ENCODE results near the gene STK32B. TPM values are rescaled to one million over a fixed set of nuclear protein-coding genes. Genes with fewer than 3 reads are reported as not detected.

The STK32B gene
- total and polyA plus RNA-seq, 2 donors (not counting 1 experiment from before 2014, with no cell fraction given) = 0.22 to 0.30 TPM

- H3K4me3 ChIP-seq (ENCODE audit: control extremely low read depth in 1 of 5, extremely low read depth in 1 of 5, insufficient read depth in 1 of 5, low read depth in 2 of 5, low read length in 4 of 5) = no peak overlapping the region
- no CpG with 5 or more reads among the region's 1 CpG for WGBS (ENCODE audit: insufficient coverage)
- no peaks in the 10 kb centered on the region for H3K4me1 Mint-ChIP-seq
- ChIA-PET CTCF (no interaction called here), POLR2A (no interaction called here)
- H2AFZ ChIP-seq (ENCODE audit: insufficient read depth, low read depth, low read length, poor library complexity, severe bottlenecking) = no peak overlapping the region
- H3K4me3 Mint-ChIP-seq = no peak overlapping the region
- no peak for TF ChIP-seq CTCF (IDR thresholded peaks at IDR 0.05)
- no peaks in the 10 kb centered on the region for H3K4me1 ChIP-seq (ENCODE audit: control insufficient read depth in 2 of 2, insufficient read depth in 2 of 2, low read length in 2 of 2)
- no peak for ATAC-seq (ENCODE audit: low read depth)
- no peaks in the 10 kb centered on the region for H3K79me2 ChIP-seq (ENCODE audit: control insufficient read depth, insufficient read depth, low read length)
- peaks cover 2% of the 10 kb centered on the region for H3K9me3 Mint-ChIP-seq (ENCODE audit: insufficient read depth)
- no peak overlapping the region for H3K9ac ChIP-seq (ENCODE audit: low read length)
- H3K27ac ChIP-seq (ENCODE audit: low read length in 2 of 2) = no peak overlapping the region
- no peak overlapping the region for H3K4me2 ChIP-seq (replicated peaks; ENCODE audit: low read depth, low read length, poor library complexity, severe bottlenecking)
- no peaks in the 10 kb centered on the region for H3K36me3 ChIP-seq (replicated peaks in 1 of 2; ENCODE audit: control extremely low read depth in 1 of 2, control insufficient read depth in 1 of 2, extremely low read depth in 1 of 2, insufficient read depth in 2 of 2, low read length in 1 of 2)
- no peak for DNase-seq
- H3K27me3 ChIP-seq (replicated peaks in 1 of 4; ENCODE audit: control extremely low read depth in 1 of 4, control insufficient read depth in 3 of 4, insufficient read depth in 4 of 4, low read length in 3 of 4) = no peaks in the 10 kb centered on the region
- H3K27me3 Mint-ChIP-seq = no peaks in the 10 kb centered on the region
- peaks cover 0 to 5% (median 0%) of the 10 kb centered on the region in 3 donors for H3K9me3 ChIP-seq (ENCODE audit: control extremely low read depth in 1 of 3, control insufficient read depth in 2 of 3, insufficient read depth in 1 of 3, low read length in 2 of 3)
- no peaks in the 10 kb centered on the region for H4K20me1 ChIP-seq (ENCODE audit: control insufficient read depth, insufficient read depth, low read length, poor library complexity, severe bottlenecking)
- H3K27ac Mint-ChIP-seq = no peak overlapping the region
- intact Hi-C loops (cut with micrococcal nuclease) = no loop called here
These were observed 46.9 kb downstream of the STK32B start for GRCh38 chr4:5098176-5098575.

- DNase-seq (no peak), ATAC-seq (ENCODE audit: low read depth) (no peak)
- CTCF ChIA-PET = no interaction called here
- Mint-ChIP-seq H3K4me1 (no peaks in the 10 kb centered on the region), H3K9me3 (ENCODE audit: insufficient read depth) (peaks cover 2% of the 10 kb centered on the region), H3K27me3 (no peaks in the 10 kb centered on the region), H3K27ac (no peak overlapping the region), H3K4me3 (no peak overlapping the region)
- Histone ChIP-seq H3K4me1 (ENCODE audit: control insufficient read depth in 2 of 2, insufficient read depth in 2 of 2, low read length in 2 of 2) (no peaks in the 10 kb centered on the region), H2AFZ (ENCODE audit: insufficient read depth, low read depth, low read length, poor library complexity, severe bottlenecking) (no peak overlapping the region), H3K27ac (ENCODE audit: low read length in 2 of 2) (no peak overlapping the region), H3K9ac (ENCODE audit: low read length) (no peak overlapping the region), H3K9me3 (ENCODE audit: control extremely low read depth in 1 of 3, control insufficient read depth in 2 of 3, insufficient read depth in 1 of 3, low read length in 2 of 3) (peaks cover 0 to 5% (median 0%) of the 10 kb centered on the region in 3 donors), H3K36me3 (replicated peaks in 1 of 2; ENCODE audit: control extremely low read depth in 1 of 2, control insufficient read depth in 1 of 2, extremely low read depth in 1 of 2, insufficient read depth in 2 of 2, low read length in 1 of 2) (no peaks in the 10 kb centered on the region), H3K27me3 (replicated peaks in 1 of 4; ENCODE audit: control extremely low read depth in 1 of 4, control insufficient read depth in 3 of 4, insufficient read depth in 4 of 4, low read length in 3 of 4) (no peaks in the 10 kb centered on the region), H4K20me1 (ENCODE audit: control insufficient read depth, insufficient read depth, low read length, poor library complexity, severe bottlenecking) (no peaks in the 10 kb centered on the region), H3K4me3 (ENCODE audit: control extremely low read depth in 1 of 5, extremely low read depth in 1 of 5, insufficient read depth in 1 of 5, low read depth in 2 of 5, low read length in 4 of 5) (no peak overlapping the region), H3K4me2 (replicated peaks; ENCODE audit: low read depth, low read length, poor library complexity, severe bottlenecking) (no peak overlapping the region), H3K79me2 (ENCODE audit: control insufficient read depth, insufficient read depth, low read length) (no peaks in the 10 kb centered on the region)
- intact Hi-C loops (cut with micrococcal nuclease) = no loop called here
- TF ChIP-seq CTCF (IDR thresholded peaks at IDR 0.05) (no peak), EZH2 (IDR thresholded peaks at IDR 0.05; ENCODE audit: borderline replicate concordance, insufficient read depth, low read depth, low read length, poor library complexity, severe bottlenecking) (no peak)
- POLR2A ChIA-PET = no interaction called here
These were observed 49.1 kb downstream of the STK32B start for GRCh38 chr4:5100336-5100735.
